Brain microvascular endothelial cell (primary cell): ENCODE measurements around the gene CDC34.

ENCODE experiments used
- DNase-seq: peaks from one replicate; pipeline ENCODE4 v3.0.0-alpha.2; 2020
- H3K27ac ChIP-seq: fragments of 250-450 bp; sonication (Bioruptor Pico); 2 replicates; pipeline ENCODE4 v1.5.1; 2020; ENCODE audit warnings: mild to moderate bottlenecking, moderate library complexity
- H3K27me3 ChIP-seq: fragments of 250-450 bp; sonication (Bioruptor Pico); replicated peaks from 2 replicates; pipeline ENCODE4 v1.5.1; 2020; ENCODE audit warnings: mild to moderate bottlenecking
- H3K36me3 ChIP-seq: fragments of 250-450 bp; sonication (Bioruptor Pico); replicated peaks from 2 replicates; pipeline ENCODE4 v1.5.1; 2020; ENCODE audit warnings: mild to moderate bottlenecking
- H3K4me3 ChIP-seq: 2 replicates; pipeline ENCODE4 v1.5.1; 2011; ENCODE audit warnings: low read depth, mild to moderate bottlenecking, control low read depth, low read length, moderate library complexity
- CTCF ChIP-seq: IDR thresholded peaks from 2 replicates; pipeline ENCODE4 v1.5.1; 2011; ENCODE audit warnings: low read depth, mild to moderate bottlenecking, moderate library complexity, low read length, control low read depth, inconsistent platforms; ENCODE audit errors: missing control alignments
- in situ Hi-C: cut with HindIII; loops from 2 replicates; pipeline ENCODE4 v1.10.0; 2017; ENCODE audit warnings: low sequenced_read_pairs, low pct_ligation_motif_present

Gene CDC34

GRCh38 chr19:572140-572742 is 40.7 kb downstream of the CDC34 start, which contains the start of gene BSG:
Gene BSG, plus strand, starts transcription at chr19:572596. Its CDS starts 39 bp downstream, at chr19:572635.
- peak; percentile 93 for DNase-seq
- Histone ChIP-seq H3K36me3 (no peaks in the 10 kb centered on the region), H3K27me3 (no peaks in the 10 kb centered on the region), H3K4me3 (peak within 1 kb of the TSS; percentile 90), H3K27ac (peak within 1 kb of the TSS; percentile 58)
- in situ Hi-C loops = no loop called here
- TF ChIP-seq CTCF = no peak

GRCh38 chr19:572743-573518 is 41.4 kb downstream of the CDC34 start:
- in situ Hi-C loops = no loop called here
- Histone ChIP-seq H3K27ac (peak overlapping the region; percentile 58), H3K4me3 (peak overlapping the region; percentile 90)

GRCh38 chr19:573519-573825 is 41.9 kb downstream of the CDC34 start:
- Histone ChIP-seq H3K36me3 (peaks cover 3% of the 10 kb centered on the region), H3K4me3 (peak overlapping the region; percentile 90), H3K27ac (peak overlapping the region; percentile 58), H3K27me3 (no peaks in the 10 kb centered on the region)
- in situ Hi-C loops = no loop called here
- DNase-seq = no peak
- TF ChIP-seq CTCF = no peak

More at GRCh38 chr19:572743-573518, 41.4 kb downstream of the CDC34 start:
- no peaks in the 10 kb centered on the region for H3K36me3 ChIP-seq
- no peaks in the 10 kb centered on the region for H3K27me3 ChIP-seq
- TF ChIP-seq CTCF = no peak
- peak; percentile 45 for DNase-seq

- H3K27me3 ChIP-seq = no peaks in the 10 kb centered on the region
- peak; percentile 15 for DNase-seq
- in situ Hi-C loops = no loop called here
- no peak overlapping the region for H3K27ac ChIP-seq
- peak overlapping the region; percentile 27 for H3K4me3 ChIP-seq
- TF ChIP-seq CTCF = no peak
- peaks cover 11% of the 10 kb centered on the region for H3K36me3 ChIP-seq
These were observed 43.3 kb downstream of the CDC34 start for GRCh38 chr19:574658-575526.

- H3K4me3 ChIP-seq = peak overlapping the region; percentile 33
- H3K36me3 ChIP-seq = peaks cover 17% of the 10 kb centered on the region
- no peak for TF ChIP-seq CTCF
- no peak overlapping the region for H3K27ac ChIP-seq
- DNase-seq = no peak
- no peaks in the 10 kb centered on the region for H3K27me3 ChIP-seq
- in situ Hi-C loops = no loop called here
These were observed 44.3 kb downstream of the CDC34 start for GRCh38 chr19:575527-576506.
